PFSK-1 (cell line): ENCODE results near the gene EEF1E1.

Experiments used
- FOXP2 ChIP-seq: optimal IDR thresholded peaks from 2 replicates; pipeline ENCODE3; 2011; ENCODE audit warnings: borderline replicate concordance, control low read depth, inconsistent platforms; ENCODE audit not compliant: insufficient read depth; ENCODE audit errors: extremely low read length, extremely low read depth
- POLR2AphosphoS5 ChIP-seq: IDR thresholded peaks from 2 replicates; pipeline ENCODE4 v1.6.1; 2012; ENCODE audit warnings: low read depth, mild to moderate bottlenecking, control low read depth, low read length, moderate library complexity
- SIN3A ChIP-seq: IDR thresholded peaks from 2 replicates; pipeline ENCODE4 v1.6.1; 2012; ENCODE audit warnings: mild to moderate bottlenecking, low read length, moderate library complexity, borderline replicate concordance; ENCODE audit not compliant: insufficient read depth
- TAF1 ChIP-seq: IDR thresholded peaks from 2 replicates; pipeline ENCODE4 v1.6.1; 2012; ENCODE audit warnings: low read length, control low read depth, borderline replicate concordance; ENCODE audit not compliant: insufficient read depth
- TF ChIP-seq, protein P1 (sequence below), 2 experiments: IDR thresholded peaks; 2 replicates each; pipeline versions ENCODE4 v1.6.1 to v1.8.0; 2011 to 2012; ENCODE audit warnings: low read depth in 2 of 2, low read length in 2 of 2, control low read depth in 1 of 2, inconsistent platforms in 1 of 2, mild to moderate bottlenecking in 1 of 2, moderate library complexity in 1 of 2; ENCODE audit not compliant: insufficient read depth in 1 of 2

EEF1E1 gene

DNA sequence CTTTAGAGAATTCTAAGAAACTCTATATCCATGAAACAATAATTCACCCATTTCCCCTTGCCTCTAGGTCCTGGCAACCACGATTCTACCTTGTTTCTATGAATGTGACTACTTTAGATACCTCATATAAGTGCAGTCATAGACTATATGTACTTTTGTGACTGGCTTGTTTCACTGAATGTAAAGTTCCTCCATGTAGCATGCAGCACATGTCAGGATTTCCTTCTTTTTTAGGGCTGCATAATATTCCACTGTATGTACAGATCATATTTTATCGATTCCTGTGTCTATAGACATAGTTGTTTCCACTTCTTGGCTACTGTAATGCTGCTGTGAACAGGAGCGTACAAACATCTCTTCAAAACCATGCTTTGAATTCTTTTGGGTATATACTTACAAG lies 11.7 kb downstream of the EEF1E1 start:
- TF ChIP-seq FOXP2, result no peak
- TF ChIP-seq, protein P1, sequence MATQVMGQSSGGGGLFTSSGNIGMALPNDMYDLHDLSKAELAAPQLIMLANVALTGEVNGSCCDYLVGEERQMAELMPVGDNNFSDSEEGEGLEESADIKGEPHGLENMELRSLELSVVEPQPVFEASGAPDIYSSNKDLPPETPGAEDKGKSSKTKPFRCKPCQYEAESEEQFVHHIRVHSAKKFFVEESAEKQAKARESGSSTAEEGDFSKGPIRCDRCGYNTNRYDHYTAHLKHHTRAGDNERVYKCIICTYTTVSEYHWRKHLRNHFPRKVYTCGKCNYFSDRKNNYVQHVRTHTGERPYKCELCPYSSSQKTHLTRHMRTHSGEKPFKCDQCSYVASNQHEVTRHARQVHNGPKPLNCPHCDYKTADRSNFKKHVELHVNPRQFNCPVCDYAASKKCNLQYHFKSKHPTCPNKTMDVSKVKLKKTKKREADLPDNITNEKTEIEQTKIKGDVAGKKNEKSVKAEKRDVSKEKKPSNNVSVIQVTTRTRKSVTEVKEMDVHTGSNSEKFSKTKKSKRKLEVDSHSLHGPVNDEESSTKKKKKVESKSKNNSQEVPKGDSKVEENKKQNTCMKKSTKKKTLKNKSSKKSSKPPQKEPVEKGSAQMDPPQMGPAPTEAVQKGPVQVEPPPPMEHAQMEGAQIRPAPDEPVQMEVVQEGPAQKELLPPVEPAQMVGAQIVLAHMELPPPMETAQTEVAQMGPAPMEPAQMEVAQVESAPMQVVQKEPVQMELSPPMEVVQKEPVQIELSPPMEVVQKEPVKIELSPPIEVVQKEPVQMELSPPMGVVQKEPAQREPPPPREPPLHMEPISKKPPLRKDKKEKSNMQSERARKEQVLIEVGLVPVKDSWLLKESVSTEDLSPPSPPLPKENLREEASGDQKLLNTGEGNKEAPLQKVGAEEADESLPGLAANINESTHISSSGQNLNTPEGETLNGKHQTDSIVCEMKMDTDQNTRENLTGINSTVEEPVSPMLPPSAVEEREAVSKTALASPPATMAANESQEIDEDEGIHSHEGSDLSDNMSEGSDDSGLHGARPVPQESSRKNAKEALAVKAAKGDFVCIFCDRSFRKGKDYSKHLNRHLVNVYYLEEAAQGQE (IDR thresholded peaks at IDR 0.05; ENCODE audit: insufficient read depth in 1 of 2, low read depth in 2 of 2, low read length in 2 of 2), result no peak
- TF ChIP-seq TAF1, result no peak
- no peak for TF ChIP-seq POLR2AphosphoS5
- TF ChIP-seq SIN3A, result no peak

DNA sequence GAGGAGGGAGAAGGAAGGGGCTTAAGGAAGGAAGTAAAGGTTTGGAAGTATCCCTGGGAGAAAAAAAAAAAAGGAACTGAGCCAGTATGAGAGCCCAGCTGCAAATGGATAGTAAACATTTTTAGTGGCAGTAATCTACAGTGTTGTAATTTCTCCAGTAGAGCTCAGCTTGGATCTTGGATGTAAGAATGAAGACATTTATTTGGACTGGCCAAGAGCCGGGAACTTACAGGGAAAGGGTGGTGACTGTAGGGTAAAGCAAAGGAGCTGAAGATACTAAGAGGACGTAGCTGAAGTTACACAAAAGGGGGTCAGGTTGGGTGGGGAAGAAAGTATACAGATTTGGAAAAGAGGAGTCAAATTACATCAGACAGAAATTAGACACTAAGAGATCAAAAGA lies 13.5 kb downstream of the EEF1E1 start:
- no peak for TF ChIP-seq FOXP2
- no peak for TF ChIP-seq TAF1
- no peak for TF ChIP-seq POLR2AphosphoS5

DNA sequence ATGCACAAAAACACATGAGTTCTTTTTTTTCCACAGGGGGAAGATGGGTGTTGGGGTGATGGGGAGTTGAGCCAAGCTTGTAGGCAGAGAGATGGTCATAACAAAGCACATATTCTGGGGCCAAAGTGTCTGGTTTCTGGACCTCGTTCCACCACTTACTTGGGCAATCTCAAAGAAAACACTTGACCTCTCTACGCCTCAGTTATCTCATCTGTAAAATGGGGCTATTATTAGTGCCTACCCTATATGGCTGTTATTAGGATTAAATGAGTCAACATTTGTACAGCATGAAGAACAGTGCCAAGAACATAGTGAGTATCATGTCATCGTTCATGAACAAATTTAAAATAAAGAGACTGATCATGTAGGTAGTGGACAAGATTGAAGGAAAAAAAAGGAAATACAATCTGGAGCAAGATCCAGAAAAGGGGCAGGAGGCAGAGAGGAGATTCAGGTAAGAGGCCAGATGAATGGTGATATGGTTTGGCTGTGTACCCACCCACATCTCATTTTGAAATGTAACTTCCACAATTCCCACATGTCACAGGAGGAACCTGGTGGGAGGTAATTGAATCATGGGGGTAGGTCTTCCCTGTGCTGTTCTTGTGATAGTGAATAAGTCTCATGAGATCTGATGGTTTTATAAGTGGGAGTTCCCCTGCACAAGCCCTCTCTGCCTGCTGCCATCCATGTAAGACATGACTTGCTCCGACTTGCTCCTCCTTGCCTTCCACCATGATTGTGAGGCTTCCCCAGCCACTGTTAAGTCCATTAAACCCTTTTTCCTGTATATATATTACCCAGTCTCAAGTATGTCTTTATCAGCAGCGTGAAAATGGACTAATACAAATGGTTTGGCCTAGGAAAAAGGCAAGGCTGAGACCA lies 14.2 kb downstream of the EEF1E1 start:
- TF ChIP-seq, protein P1 (IDR thresholded peaks at IDR 0.05; ENCODE audit: insufficient read depth in 1 of 2, low read depth in 2 of 2, low read length in 2 of 2), result no peak
- TF ChIP-seq SIN3A, result no peak
- TF ChIP-seq TAF1, result no peak
- TF ChIP-seq POLR2AphosphoS5, result no peak
- no peak for TF ChIP-seq FOXP2

DNA sequence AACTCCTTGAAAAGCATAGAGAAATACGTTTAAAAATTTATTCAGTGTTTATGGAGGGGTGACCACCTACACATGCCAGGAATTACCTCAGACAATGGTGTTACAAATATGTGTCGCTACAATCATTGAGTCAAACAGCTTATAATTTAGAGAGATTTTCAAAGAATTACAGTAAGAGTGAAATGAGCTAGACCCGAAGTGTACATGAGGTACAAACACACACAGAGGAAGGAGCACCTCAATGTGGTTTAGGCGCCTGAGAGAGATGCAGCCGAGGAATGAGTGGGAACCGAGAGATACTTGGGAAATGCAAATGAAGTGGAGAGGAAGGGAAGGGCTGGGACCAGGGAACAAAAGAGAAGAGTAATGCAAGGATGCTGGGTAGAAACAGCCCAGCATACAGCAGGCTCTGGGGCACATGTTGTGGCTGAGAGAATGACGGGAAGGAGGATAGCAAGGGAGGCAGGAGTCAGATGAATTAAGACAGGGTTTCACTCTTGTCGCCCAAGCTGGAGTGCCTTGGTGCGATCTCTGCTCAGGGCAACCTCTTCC lies 15.5 kb downstream of the EEF1E1 start:
- TF ChIP-seq FOXP2, result no peak
- no peak for TF ChIP-seq TAF1
- TF ChIP-seq POLR2AphosphoS5, result no peak
- TF ChIP-seq, protein P1 (IDR thresholded peaks at IDR 0.05; ENCODE audit: insufficient read depth in 1 of 2, low read depth in 2 of 2, low read length in 2 of 2), result no peak

DNA sequence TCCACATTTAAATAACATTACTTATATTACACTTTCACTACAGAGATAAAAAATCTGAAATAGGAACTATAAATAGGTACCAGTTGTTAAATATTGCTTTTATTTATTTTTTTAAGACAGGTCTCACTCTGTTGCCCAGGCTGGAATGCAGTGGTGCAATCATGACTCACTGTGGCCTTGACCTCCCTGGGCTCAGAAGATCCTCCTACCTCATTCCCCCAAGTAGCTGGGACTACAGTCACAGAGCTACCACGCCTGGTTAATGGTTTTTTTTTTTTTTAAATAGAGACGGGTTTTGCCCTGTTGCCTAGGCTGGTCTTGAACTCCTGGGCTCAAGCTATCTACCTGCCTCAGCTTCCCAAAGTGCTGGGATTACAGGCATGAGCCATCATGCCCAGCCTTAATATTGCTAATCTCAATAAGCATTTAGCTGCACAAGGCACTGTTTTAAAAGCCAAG lies 17.3 kb downstream of the EEF1E1 start:
- TF ChIP-seq POLR2AphosphoS5 (no peak), SIN3A (no peak), FOXP2 (no peak), TAF1 (no peak)
- TF ChIP-seq, protein P1 (IDR thresholded peaks at IDR 0.05; ENCODE audit: insufficient read depth in 1 of 2, low read depth in 2 of 2, low read length in 2 of 2), result no peak
